HCT116 (cell line): ENCODE measurements around the gene ARID5B. TPM values are rescaled to one million over a fixed set of nuclear protein-coding genes. Genes with fewer than 3 reads are reported as not detected.

Experiments
- ATAC-seq: fragments of 200-7000 bp; cut with Tn5 transposase; 2 replicates; pipeline ENCODE4 v1.9.1; 2020; ENCODE audit warnings: mild to moderate bottlenecking, moderate library complexity
- BruUV-seq: library from RNA; stranded (reverse); fragments of 400-500 nt; replicated peaks from 2 replicates; lab custom pipeline; 2021; lab: Mats Ljungman, UMichigan
- CTCF ChIA-PET: fragments of 300-600 bp; sonication (Branson Sonifier 250); formaldehyde crosslinking; loops from one replicate; lab custom pipeline; 2021; ENCODE audit warnings: antibody characterized with exemption; lab: Charles Lee
- POLR2A ChIA-PET: fragments of 300-600, 350-600 bp; sonication (Branson Sonifier 250); formaldehyde crosslinking; loops from one replicate; lab custom pipeline; 2021; ENCODE audit warnings: antibody characterized with exemption; lab: Charles Lee
- RAD21 ChIA-PET, 2 experiments: fragments of 300-600 bp; sonication (Branson Sonifier 250); formaldehyde crosslinking; loops; one replicate each; lab custom pipeline; 2023; ENCODE audit warnings: low total read pairs in 2 of 2; ENCODE audit not compliant: uncharacterized antibody in 2 of 2, unreplicated experiment in 2 of 2, low non-redundant PET in 1 of 2; lab: Charles Lee
- DNase-seq: peaks from one replicate; pipeline ENCODE4 v3.0.0-alpha.2; 2010; ENCODE audit warnings: low read depth, low spot score
- H2AFZ ChIP-seq: fragments of 200-600 bp; shearing (Covaris generic), sonication (generic); 2 replicates; pipeline ENCODE4 v1.6.1; 2017; ENCODE audit warnings: low read depth, mixed run types, mixed read lengths, antibody characterized with exemption, low read length; ENCODE audit not compliant: poor library complexity, severe bottlenecking
- H3K27ac ChIP-seq: 2 replicates; pipeline ENCODE4 v1.5.1; 2012; ENCODE audit warnings: low read depth, low read length
- H3K27me3 ChIP-seq: fragments of 200-600 bp; sonication (generic); 2 replicates; pipeline ENCODE4 v1.6.1; 2016; ENCODE audit warnings: mixed run types, low read length, mixed read lengths; ENCODE audit not compliant: insufficient read depth
- H3K36me3 ChIP-seq, 2 experiments: fragments of 200-500 bp in 1 of 2; fragments of 200-600 bp in 1 of 2; sonication (Bioruptor generic) in 1 of 2; sonication (generic) in 1 of 2; 2 replicates each; pipeline versions ENCODE4 v1.5.1 to v1.6.1; 2014 to 2016; ENCODE audit warnings: low read length in 2 of 2, inconsistent platforms in 1 of 2, mixed read lengths in 1 of 2, mixed run types in 1 of 2; ENCODE audit not compliant: insufficient read depth in 2 of 2, control insufficient read depth in 1 of 2
- H3K4me1 ChIP-seq, 2 experiments: fragments of 200-600 bp in 1 of 2; sonication (generic) in 1 of 2; 2 replicates each; pipeline versions ENCODE4 v1.5.1 to v1.6.1; 2012 to 2017; ENCODE audit warnings: low read length in 2 of 2, inconsistent platforms in 1 of 2, mild to moderate bottlenecking in 1 of 2, mixed read lengths in 1 of 2, mixed run types in 1 of 2, moderate library complexity in 1 of 2; ENCODE audit not compliant: insufficient read depth in 2 of 2, control insufficient read depth in 1 of 2
- H3K4me2 ChIP-seq: fragments of 200-600 bp; sonication (generic); 2 replicates; pipeline ENCODE4 v1.6.1; 2017; ENCODE audit warnings: mixed run types, low read length, mixed read lengths
- H3K4me3 ChIP-seq, 2 experiments: fragments of 200-600 bp in 1 of 2; sonication (generic) in 1 of 2; replicated peaks in 1 of 2; 2 replicates each; pipeline ENCODE4 v1.5.1; 2011 to 2016; ENCODE audit warnings: low read length in 2 of 2, control low read depth in 1 of 2, low read depth in 1 of 2, mild to moderate bottlenecking in 1 of 2, mixed read lengths in 1 of 2, mixed run types in 1 of 2
- H3K79me2 ChIP-seq: fragments of 200-600 bp; sonication (generic); 2 replicates; pipeline ENCODE4 v1.6.1; 2017; ENCODE audit warnings: mild to moderate bottlenecking, mixed run types, low read length, moderate library complexity, mixed read lengths; ENCODE audit not compliant: insufficient read depth
- H3K9ac ChIP-seq: fragments of 200-600 bp; sonication (generic); 2 replicates; pipeline ENCODE4 v1.6.1; 2016; ENCODE audit warnings: low read length, mixed read lengths
- H3K9me2 ChIP-seq: fragments of 200-600 bp; sonication (generic), shearing (Covaris generic); 2 replicates; pipeline ENCODE4 v1.6.1; 2017; ENCODE audit warnings: mixed run types, mild to moderate bottlenecking, moderate library complexity; ENCODE audit not compliant: insufficient read depth
- H3K9me3 ChIP-seq, 2 experiments: fragments of 200-500 bp in 1 of 2; fragments of 200-600 bp in 1 of 2; sonication (Bioruptor generic) in 1 of 2; sonication (generic) in 1 of 2; 2 replicates each; pipeline ENCODE4 v1.6.1; 2014 to 2017; ENCODE audit warnings: low read length in 2 of 2, mixed read lengths in 2 of 2, inconsistent platforms in 1 of 2, low read depth in 1 of 2, mild to moderate bottlenecking in 1 of 2, mixed run types in 1 of 2, moderate library complexity in 1 of 2; ENCODE audit not compliant: control insufficient read depth in 1 of 2, insufficient read depth in 1 of 2
- H4K20me1 ChIP-seq: fragments of 200-600 bp; sonication (generic), shearing (Covaris generic); 2 replicates; pipeline ENCODE4 v1.6.1; 2017; ENCODE audit warnings: mixed run types, mild to moderate bottlenecking, moderate library complexity; ENCODE audit not compliant: insufficient read depth
- CBX3 ChIP-seq: IDR thresholded peaks from 2 replicates; pipeline ENCODE4 v1.6.1; 2012; ENCODE audit warnings: low read depth
- CEBPB ChIP-seq: IDR thresholded peaks from 2 replicates; pipeline ENCODE4 v1.6.1; 2012; ENCODE audit warnings: low read depth
- EGR1 ChIP-seq: IDR thresholded peaks from 2 replicates; pipeline ENCODE4 v1.6.1; 2012; ENCODE audit warnings: low read depth
- EZH2 ChIP-seq: fragments of 200-600 bp; sonication (generic); IDR thresholded peaks from 2 replicates; pipeline ENCODE4 v1.6.1; 2017; ENCODE audit warnings: antibody characterized with exemption, mixed run types
- EZH2phosphoT487 ChIP-seq: fragments of 200-600 bp; IDR thresholded peaks from 2 replicates; pipeline ENCODE4 v1.6.1; 2018; ENCODE audit warnings: antibody characterized with exemption, borderline replicate concordance
- FOSL1 ChIP-seq: IDR thresholded peaks from 2 replicates; pipeline ENCODE4 v1.6.1; 2012; ENCODE audit warnings: low read depth
- POLR2A ChIP-seq: IDR thresholded peaks from 2 replicates; pipeline ENCODE4 v1.7.0; 2011; ENCODE audit warnings: borderline replicate concordance; ENCODE audit not compliant: insufficient read depth, insufficient read length; ENCODE audit errors: extremely low read depth
- RAD21 ChIP-seq: IDR thresholded peaks from 2 replicates; pipeline ENCODE4 v1.6.1; 2012; ENCODE audit warnings: low read depth, mild to moderate bottlenecking
- SRF ChIP-seq: IDR thresholded peaks from 2 replicates; pipeline ENCODE4 v1.6.1; 2012; ENCODE audit warnings: low read depth
- TCF7L2 ChIP-seq: IDR thresholded peaks from 2 replicates; pipeline ENCODE4 v1.7.0; 2011; ENCODE audit warnings: borderline replicate concordance, inconsistent platforms; ENCODE audit not compliant: insufficient read depth, insufficient read length; ENCODE audit errors: extremely low read depth
- YY1 ChIP-seq: IDR thresholded peaks from 2 replicates; pipeline ENCODE4 v1.6.1; 2011; ENCODE audit warnings: low read length, low read depth, moderate library complexity, mild to moderate bottlenecking; ENCODE audit not compliant: insufficient replicate concordance; ENCODE audit errors: extremely low read depth
- intact Hi-C: fragments of 100-400 bp; cut with micrococcal nuclease; formaldehyde crosslinking; loops from 2 replicates; pipeline ENCODE4 v1.10.0; 2022
- total RNA-seq: library from RNA; stranded (reverse); gene quantifications from one replicate; pipeline ENCODE4 v1.2.1, GENCODE V29; 2021; ENCODE audit not compliant: unreplicated experiment
- TF ChIP-seq, protein P1 (sequence below): IDR thresholded peaks from 2 replicates; pipeline ENCODE4 v1.6.1; 2011; ENCODE audit warnings: mild to moderate bottlenecking, low read length, moderate library complexity; ENCODE audit not compliant: insufficient replicate concordance; ENCODE audit errors: extremely low read depth

ARID5B gene
- total RNA-seq, 1 experiment from 2014 or later = 4.7 TPM

DNA sequence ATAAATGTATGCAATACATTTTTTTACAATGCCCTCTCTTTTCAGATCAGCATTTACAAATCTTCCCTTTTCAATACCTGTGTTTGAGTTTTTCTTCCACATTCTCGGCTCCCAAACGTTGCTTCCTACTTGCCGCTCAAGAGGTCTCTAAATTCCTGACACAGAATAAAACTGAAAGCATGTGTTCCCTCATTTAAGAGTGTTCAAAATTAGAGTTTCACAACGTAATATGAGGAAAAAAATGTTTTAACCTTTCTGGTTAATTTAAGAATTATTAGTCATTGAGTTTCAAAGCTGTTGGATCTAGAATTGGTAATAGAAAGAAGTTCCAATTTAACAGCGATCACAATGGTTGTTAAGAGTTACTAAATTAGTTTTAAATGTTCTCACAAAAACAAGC is 100.4 kb downstream of the ARID5B start:
- H3K79me2 ChIP-seq = no peaks in the 10 kb centered on the region
- no peak overlapping the region for H3K4me3 ChIP-seq
- BruUV-seq = no TSS peak
- no peaks in the 10 kb centered on the region for H4K20me1 ChIP-seq
- no peaks in the 10 kb centered on the region for H3K36me3 ChIP-seq
- DNase-seq (no peak), ATAC-seq (no peak)
- no peaks in the 10 kb centered on the region for H3K27me3 ChIP-seq
- H3K9me3 ChIP-seq = no peaks in the 10 kb centered on the region
- intact Hi-C loops = no loop called here
- H3K9ac ChIP-seq = no peak overlapping the region
- H3K9me2 ChIP-seq = no peaks in the 10 kb centered on the region
- H3K4me1 ChIP-seq = no peaks in the 10 kb centered on the region
- ChIA-PET POLR2A (no interaction called here), CTCF (no interaction called here), RAD21 (no interaction called here)
- H3K4me2 ChIP-seq = no peak overlapping the region
- TF ChIP-seq EZH2phosphoT487 (no peak), CBX3 (no peak), FOSL1 (no peak), SRF (no peak), EGR1 (no peak), POLR2A (no peak), TCF7L2 (no peak), YY1 (no peak), RAD21 (no peak), CEBPB (no peak), EZH2 (no peak)
- TF ChIP-seq, protein P1, sequence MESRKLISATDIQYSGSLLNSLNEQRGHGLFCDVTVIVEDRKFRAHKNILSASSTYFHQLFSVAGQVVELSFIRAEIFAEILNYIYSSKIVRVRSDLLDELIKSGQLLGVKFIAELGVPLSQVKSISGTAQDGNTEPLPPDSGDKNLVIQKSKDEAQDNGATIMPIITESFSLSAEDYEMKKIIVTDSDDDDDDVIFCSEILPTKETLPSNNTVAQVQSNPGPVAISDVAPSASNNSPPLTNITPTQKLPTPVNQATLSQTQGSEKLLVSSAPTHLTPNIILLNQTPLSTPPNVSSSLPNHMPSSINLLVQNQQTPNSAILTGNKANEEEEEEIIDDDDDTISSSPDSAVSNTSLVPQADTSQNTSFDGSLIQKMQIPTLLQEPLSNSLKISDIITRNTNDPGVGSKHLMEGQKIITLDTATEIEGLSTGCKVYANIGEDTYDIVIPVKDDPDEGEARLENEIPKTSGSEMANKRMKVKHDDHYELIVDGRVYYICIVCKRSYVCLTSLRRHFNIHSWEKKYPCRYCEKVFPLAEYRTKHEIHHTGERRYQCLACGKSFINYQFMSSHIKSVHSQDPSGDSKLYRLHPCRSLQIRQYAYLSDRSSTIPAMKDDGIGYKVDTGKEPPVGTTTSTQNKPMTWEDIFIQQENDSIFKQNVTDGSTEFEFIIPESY = no peak
- no peak overlapping the region for H2AFZ ChIP-seq
- H3K27ac ChIP-seq = no peak overlapping the region
